Tibial nerve (tissue), 4 donors: ENCODE results near the gene MYO1D. TPM values are rescaled to one million over a fixed set of nuclear protein-coding genes. Genes with fewer than 3 reads are reported as not detected.

Experiments
- DNase-seq, 2 donors: peaks; one replicate each; pipeline ENCODE4 v3.0.0-alpha.2; 2019; ENCODE audit warnings: low spot score in 2 of 2
- H3K27ac ChIP-seq, 4 donors: fragments of 200-600 bp; sonication (generic) in 3 of 4; one replicate each; pipeline ENCODE4 v1.5.1; 2017 to 2019; ENCODE audit warnings: mild to moderate bottlenecking in 1 of 4
- H3K27me3 ChIP-seq, 2 donors: fragments of 200-600 bp; sonication (generic) in 1 of 2; one replicate each; pipeline versions ENCODE4 v1.5.1 to v1.6.0; 2017 to 2019
- H3K36me3 ChIP-seq, 3 donors: fragments of 200-600 bp; sonication (generic); one replicate each; pipeline ENCODE4 v1.5.1; 2018 to 2019
- H3K4me1 ChIP-seq, 4 donors: fragments of 200-600 bp; sonication (generic) in 3 of 4; one replicate each; pipeline ENCODE4 v1.5.1; 2017 to 2019
- H3K4me3 ChIP-seq, 4 donors: fragments of 200-600 bp; sonication (generic) in 3 of 4; one replicate each; pipeline ENCODE4 v1.5.1; 2017 to 2019; ENCODE audit warnings: mild to moderate bottlenecking in 1 of 4, moderate library complexity in 1 of 4
- H3K9me3 ChIP-seq, 4 donors: fragments of 200-600 bp; sonication (generic) in 3 of 4; one replicate each; pipeline ENCODE4 v1.5.1; 2017 to 2019
- EP300 ChIP-seq, 2 donors: sonication (generic); formaldehyde crosslinking; IDR thresholded peaks; one replicate each; pipeline ENCODE4 v1.6.1; 2017; ENCODE audit warnings: antibody characterized with exemption in 2 of 2, mild to moderate bottlenecking in 1 of 2
- POLR2A ChIP-seq, 2 donors: fragments of 450-650 bp; IDR thresholded peaks; one replicate each; pipeline ENCODE4 v1.6.1; 2017; ENCODE audit warnings: antibody characterized with exemption in 2 of 2, mild to moderate bottlenecking in 2 of 2, moderate library complexity in 2 of 2
- WGBS, 2 donors: methylation state at CpG; one replicate each; pipeline ENCODE4 v1.1.5; 2018; 5-methylcytosine and 5-hydroxymethylcytosine counted together
- total RNA-seq, 4 donors: library from RNA; depleted of rRNA; stranded (reverse); fragments of >200 nt; gene quantifications; one replicate each; pipeline ENCODE4 v1.1.0, GENCODE V29; 2016
- TF ChIP-seq, protein P1 (sequence below), 5 experiments: fragments of 200-600 bp in 3 of 5; fragments of 450-650 bp in 2 of 5; sonication (generic) in 3 of 5; IDR thresholded peaks; one replicate each; pipeline ENCODE4 v1.5.1; 2016 to 2019; ENCODE audit warnings: antibody characterized with exemption in 5 of 5, mild to moderate bottlenecking in 3 of 5, moderate library complexity in 2 of 5

The MYO1D gene
- total RNA-seq, 4 donors from 2014 or later: 28.5 to 49.6 (median 42.4) TPM

DNA sequence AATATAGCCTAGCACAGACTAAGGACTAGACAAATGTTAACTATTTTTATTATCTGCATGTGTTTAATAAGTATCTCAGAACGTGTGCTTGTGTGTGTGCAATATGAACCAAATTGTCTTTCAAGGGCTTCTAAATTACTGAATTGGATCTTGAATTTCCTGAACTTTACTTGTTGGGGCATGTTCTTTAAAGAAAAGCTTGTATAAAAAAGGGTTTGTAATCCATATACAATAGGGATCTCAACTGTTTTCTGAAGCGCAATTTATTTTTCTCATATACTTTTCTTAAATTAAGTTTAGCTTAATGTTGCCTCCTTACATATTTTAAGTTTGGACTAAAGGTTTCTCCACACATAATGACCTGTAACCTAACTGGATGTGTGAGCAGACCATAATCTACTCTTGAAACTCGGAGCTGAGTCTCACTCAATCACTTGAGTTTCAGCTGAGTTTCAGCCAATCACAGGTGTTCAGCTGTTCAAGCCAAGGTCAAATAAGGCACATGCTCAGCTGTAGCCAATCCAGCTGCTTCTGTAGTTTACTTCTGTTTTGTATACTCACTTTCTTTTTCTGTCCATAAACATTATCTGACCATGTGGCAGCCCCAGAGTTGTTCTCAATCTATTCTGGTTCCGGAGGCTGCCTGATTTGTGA, 317.8 kb downstream of the MYO1D start:
- Histone ChIP-seq H3K36me3 (no peaks in the 10 kb centered on the region), H3K4me3 (no peak overlapping the region), H3K27me3 (no peaks in the 10 kb centered on the region), H3K9me3 (no peaks in the 10 kb centered on the region), H3K27ac (no peak overlapping the region), H3K4me1 (peaks cover 0 to 6% (median 0%) of the 10 kb centered on the region in 4 donors)
- 70 to 76% methylated on average over 4 of the region's 4 CpGs for WGBS, 2 donors
- TF ChIP-seq EP300 (IDR thresholded peaks at IDR 0.05): no peak
- no peak for TF ChIP-seq POLR2A (IDR thresholded peaks at IDR 0.05)
- TF ChIP-seq, protein P1, sequence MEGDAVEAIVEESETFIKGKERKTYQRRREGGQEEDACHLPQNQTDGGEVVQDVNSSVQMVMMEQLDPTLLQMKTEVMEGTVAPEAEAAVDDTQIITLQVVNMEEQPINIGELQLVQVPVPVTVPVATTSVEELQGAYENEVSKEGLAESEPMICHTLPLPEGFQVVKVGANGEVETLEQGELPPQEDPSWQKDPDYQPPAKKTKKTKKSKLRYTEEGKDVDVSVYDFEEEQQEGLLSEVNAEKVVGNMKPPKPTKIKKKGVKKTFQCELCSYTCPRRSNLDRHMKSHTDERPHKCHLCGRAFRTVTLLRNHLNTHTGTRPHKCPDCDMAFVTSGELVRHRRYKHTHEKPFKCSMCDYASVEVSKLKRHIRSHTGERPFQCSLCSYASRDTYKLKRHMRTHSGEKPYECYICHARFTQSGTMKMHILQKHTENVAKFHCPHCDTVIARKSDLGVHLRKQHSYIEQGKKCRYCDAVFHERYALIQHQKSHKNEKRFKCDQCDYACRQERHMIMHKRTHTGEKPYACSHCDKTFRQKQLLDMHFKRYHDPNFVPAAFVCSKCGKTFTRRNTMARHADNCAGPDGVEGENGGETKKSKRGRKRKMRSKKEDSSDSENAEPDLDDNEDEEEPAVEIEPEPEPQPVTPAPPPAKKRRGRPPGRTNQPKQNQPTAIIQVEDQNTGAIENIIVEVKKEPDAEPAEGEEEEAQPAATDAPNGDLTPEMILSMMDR (IDR thresholded peaks at IDR 0.05): no peak
- no peak for DNase-seq

DNA sequence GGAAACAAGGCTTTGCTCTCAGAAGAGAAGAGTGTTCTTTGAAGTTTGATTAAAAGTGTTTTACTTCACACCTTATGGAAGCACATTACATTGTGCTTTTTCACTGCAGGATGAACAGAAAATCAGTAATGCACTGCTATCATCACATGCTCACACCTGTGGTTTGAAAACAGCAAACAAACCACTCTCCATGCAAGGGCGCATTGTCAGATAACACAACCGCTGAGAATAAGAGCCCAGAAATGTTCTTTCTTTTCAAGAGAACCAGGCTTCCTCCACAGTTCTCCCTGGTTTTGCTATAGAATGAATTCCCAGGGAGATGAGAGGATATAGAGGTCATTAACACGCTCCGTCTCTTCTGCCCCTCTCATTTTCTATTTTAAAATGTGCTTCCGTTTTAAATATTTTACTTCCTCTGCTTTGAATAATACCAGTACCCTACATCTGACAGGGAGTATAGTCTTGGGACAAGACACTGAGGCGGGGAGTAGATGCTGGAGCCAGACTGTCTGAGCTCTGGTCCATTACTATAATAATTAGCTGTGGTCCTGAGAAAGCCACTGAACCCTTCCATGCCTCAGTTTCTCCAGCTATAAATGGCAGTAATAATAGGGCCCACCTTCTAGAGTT, 318.5 kb downstream of the MYO1D start:
- H3K4me1 ChIP-seq: peaks cover 0 to 6% (median 0%) of the 10 kb centered on the region in 4 donors
- no peak for TF ChIP-seq EP300 (IDR thresholded peaks at IDR 0.05)
- no peak for TF ChIP-seq POLR2A (IDR thresholded peaks at IDR 0.05)
- TF ChIP-seq, protein P1 (IDR thresholded peaks at IDR 0.05): no peak
- WGBS, 2 donors: 50 to 56% methylated on average over 6 of the region's 6 CpGs

DNA sequence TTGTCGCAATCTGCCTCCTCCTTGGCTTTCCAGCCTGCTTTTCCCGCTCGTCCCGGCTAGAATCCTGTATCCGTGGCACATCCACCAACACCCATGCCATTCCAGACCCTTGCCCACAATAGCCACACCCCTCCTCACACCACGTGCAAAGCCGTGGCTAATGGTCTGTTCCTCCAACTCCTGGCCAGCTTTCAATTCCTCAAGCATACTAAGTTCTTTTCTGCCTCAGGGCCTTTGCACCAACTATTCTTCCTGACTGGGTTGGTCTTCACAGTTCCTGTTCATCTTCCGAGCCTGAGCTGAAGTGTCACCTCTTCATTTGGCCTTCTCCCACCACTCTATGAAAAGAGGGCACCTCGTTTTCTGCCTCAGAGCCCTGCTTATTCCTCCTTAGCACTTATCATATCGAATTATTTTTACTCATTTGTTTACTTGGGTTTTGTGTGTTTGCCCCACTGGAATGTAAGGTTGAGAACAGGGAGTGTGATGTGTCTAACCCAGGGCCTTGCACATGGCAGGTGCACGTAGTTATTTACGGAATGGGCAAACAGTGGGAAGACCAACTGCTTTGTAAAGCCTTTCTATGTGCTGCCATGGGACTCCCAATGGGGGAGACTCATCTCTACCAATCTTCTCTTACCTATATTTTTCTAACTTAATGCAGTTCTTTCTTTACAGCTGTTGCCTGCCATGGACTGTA, 321.2 kb downstream of the MYO1D start:
- H3K27me3 ChIP-seq: no peaks in the 10 kb centered on the region
- 91% methylated on average over 12 of the region's 12 CpGs for WGBS, 2 donors
- peaks cover 0 to 6% (median 0%) of the 10 kb centered on the region in 4 donors for H3K4me1 ChIP-seq
- no peaks in the 10 kb centered on the region for H3K36me3 ChIP-seq
- no peak overlapping the region for H3K4me3 ChIP-seq
- no peak overlapping the region for H3K27ac ChIP-seq
- DNase-seq: no peak
- H3K9me3 ChIP-seq: no peaks in the 10 kb centered on the region
- TF ChIP-seq POLR2A (IDR thresholded peaks at IDR 0.05) (no peak), EP300 (IDR thresholded peaks at IDR 0.05) (no peak)
- TF ChIP-seq, protein P1 (IDR thresholded peaks at IDR 0.05): no peak

More for the DNA sequence above, 318.5 kb downstream of the MYO1D start:
- Histone ChIP-seq H3K9me3 (no peaks in the 10 kb centered on the region), H3K27ac (no peak overlapping the region), H3K4me3 (no peak overlapping the region), H3K36me3 (no peaks in the 10 kb centered on the region), H3K27me3 (no peaks in the 10 kb centered on the region)
- DNase-seq: no peak

DNA sequence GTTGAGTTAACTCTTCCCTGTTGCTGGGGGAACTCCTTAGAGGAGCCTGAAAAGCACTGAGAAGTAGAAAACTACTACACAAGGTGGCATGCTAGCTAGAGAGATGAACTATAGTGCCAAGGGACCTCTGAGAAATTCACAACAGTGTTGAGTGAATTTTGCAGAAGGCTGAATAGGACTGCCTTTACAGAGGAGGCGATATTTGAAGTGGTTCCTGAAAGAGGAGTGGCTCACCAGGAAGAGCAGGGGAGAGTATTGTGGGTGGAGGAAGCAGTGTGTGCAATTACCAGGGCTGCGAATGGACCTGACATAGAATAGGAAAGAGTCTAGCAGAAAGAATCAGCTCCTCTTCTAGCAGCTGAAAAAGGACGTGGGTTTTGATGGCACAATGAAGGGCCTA, 323.8 kb downstream of the MYO1D start:
- DNase-seq: no peak
- 55 to 66% methylated on average over 3 of the region's 3 CpGs for whole genome bisulfite sequencing, 2 donors
- no peak for TF ChIP-seq POLR2A (IDR thresholded peaks at IDR 0.05)
- TF ChIP-seq, protein P1 (IDR thresholded peaks at IDR 0.05): no peak
- TF ChIP-seq EP300 (IDR thresholded peaks at IDR 0.05): no peak
- H3K9me3 ChIP-seq: no peaks in the 10 kb centered on the region
- no peak overlapping the region for H3K4me3 ChIP-seq
- no peaks in the 10 kb centered on the region for H3K27me3 ChIP-seq
- no peaks in the 10 kb centered on the region for H3K36me3 ChIP-seq
- no peak overlapping the region for H3K27ac ChIP-seq
- peaks cover 0 to 2% (median 0%) of the 10 kb centered on the region in 4 donors for H3K4me1 ChIP-seq

DNA sequence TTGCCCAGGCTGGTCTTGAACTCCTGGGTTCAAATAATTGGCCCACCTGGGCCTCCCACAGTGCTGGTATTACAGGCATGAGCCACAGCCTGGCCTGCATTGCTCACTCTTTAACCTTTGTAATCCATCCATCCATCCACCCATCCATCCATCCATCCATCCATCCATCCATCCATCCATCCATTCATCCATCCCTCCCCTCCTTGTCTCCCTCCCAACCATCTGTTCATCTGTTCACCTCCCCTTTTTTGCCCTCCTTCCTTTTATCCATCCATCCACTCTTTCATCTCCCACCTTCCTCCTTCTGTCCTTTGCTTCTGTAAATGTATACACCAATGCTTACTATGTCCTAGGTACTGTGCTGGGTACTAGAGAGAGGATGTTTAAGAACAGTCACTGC, 324.6 kb downstream of the MYO1D start:
- TF ChIP-seq POLR2A (IDR thresholded peaks at IDR 0.05): no peak
- TF ChIP-seq, protein P1 (IDR thresholded peaks at IDR 0.05): no peak
- no peak for TF ChIP-seq EP300 (IDR thresholded peaks at IDR 0.05)
- Histone ChIP-seq H3K9me3 (no peaks in the 10 kb centered on the region), H3K4me3 (no peak overlapping the region)

More for the DNA sequence above, 324.6 kb downstream of the MYO1D start:
- no peaks in the 10 kb centered on the region for H3K4me1 ChIP-seq
- H3K27ac ChIP-seq: no peak overlapping the region
- no peaks in the 10 kb centered on the region for H3K36me3 ChIP-seq
- DNase-seq: no peak
- no peaks in the 10 kb centered on the region for H3K27me3 ChIP-seq
